KMS-11 (cell line): ENCODE measurements around the gene PASK.

ENCODE experiments used
- H2AFZ ChIP-seq: fragments of 200-600 bp; sonication (generic); 2 replicates; pipeline ENCODE4 v1.6.1; 2016; ENCODE audit warnings: antibody characterized with exemption, mixed run types, low read depth
- H3K27ac ChIP-seq: fragments of 200-600 bp; sonication (generic); 2 replicates; pipeline ENCODE4 v1.6.1; 2016; ENCODE audit warnings: mild to moderate bottlenecking, mixed run types
- H3K27me3 ChIP-seq: fragments of 200-600 bp; sonication (generic); 2 replicates; pipeline ENCODE4 v1.6.1; 2017; ENCODE audit warnings: mild to moderate bottlenecking, low read depth, mixed run types, moderate library complexity; ENCODE audit not compliant: insufficient read depth
- H3K36me3 ChIP-seq: fragments of 200-600 bp; sonication (generic); 2 replicates; pipeline ENCODE4 v1.6.1; 2017; ENCODE audit warnings: mild to moderate bottlenecking, mixed run types; ENCODE audit not compliant: insufficient read depth
- H3K4me1 ChIP-seq: fragments of 200-600 bp; sonication (generic); 2 replicates; pipeline ENCODE4 v1.6.1; 2016; ENCODE audit warnings: mild to moderate bottlenecking, low read depth, mixed run types; ENCODE audit not compliant: poor library complexity, severe bottlenecking
- H3K4me2 ChIP-seq: fragments of 200-600 bp; sonication (generic); 2 replicates; pipeline ENCODE4 v1.7.0; 2016; ENCODE audit warnings: mild to moderate bottlenecking, mixed run types
- H3K4me3 ChIP-seq: fragments of 200-600 bp; sonication (generic); IDR thresholded peaks from 2 replicates; pipeline ENCODE4 v1.6.1; 2017; ENCODE audit warnings: low read depth, low read length, mixed read lengths; ENCODE audit not compliant: insufficient read depth
- H3K79me2 ChIP-seq: fragments of 200-600 bp; sonication (generic); 2 replicates; pipeline ENCODE4 v1.6.1; 2016; ENCODE audit warnings: low read depth, mixed run types; ENCODE audit not compliant: insufficient read depth
- H3K9ac ChIP-seq: fragments of 200-600 bp; sonication (generic); 2 replicates; pipeline ENCODE4 v1.6.1; 2016; ENCODE audit warnings: mild to moderate bottlenecking, mixed run types
- H4K20me1 ChIP-seq: fragments of 200-600 bp; sonication (generic); 2 replicates; pipeline ENCODE4 v1.6.1; 2016; ENCODE audit warnings: mild to moderate bottlenecking, mixed run types; ENCODE audit not compliant: insufficient read depth
- TF ChIP-seq, protein P1 (sequence below): fragments of 200-600 bp; sonication (generic); conservative IDR thresholded peaks from 2 replicates; pipeline ENCODE4 v1.6.1; 2017; ENCODE audit warnings: low read depth, mild to moderate bottlenecking, antibody characterized with exemption, low read length, moderate library complexity, mixed read lengths

Gene PASK

DNA sequence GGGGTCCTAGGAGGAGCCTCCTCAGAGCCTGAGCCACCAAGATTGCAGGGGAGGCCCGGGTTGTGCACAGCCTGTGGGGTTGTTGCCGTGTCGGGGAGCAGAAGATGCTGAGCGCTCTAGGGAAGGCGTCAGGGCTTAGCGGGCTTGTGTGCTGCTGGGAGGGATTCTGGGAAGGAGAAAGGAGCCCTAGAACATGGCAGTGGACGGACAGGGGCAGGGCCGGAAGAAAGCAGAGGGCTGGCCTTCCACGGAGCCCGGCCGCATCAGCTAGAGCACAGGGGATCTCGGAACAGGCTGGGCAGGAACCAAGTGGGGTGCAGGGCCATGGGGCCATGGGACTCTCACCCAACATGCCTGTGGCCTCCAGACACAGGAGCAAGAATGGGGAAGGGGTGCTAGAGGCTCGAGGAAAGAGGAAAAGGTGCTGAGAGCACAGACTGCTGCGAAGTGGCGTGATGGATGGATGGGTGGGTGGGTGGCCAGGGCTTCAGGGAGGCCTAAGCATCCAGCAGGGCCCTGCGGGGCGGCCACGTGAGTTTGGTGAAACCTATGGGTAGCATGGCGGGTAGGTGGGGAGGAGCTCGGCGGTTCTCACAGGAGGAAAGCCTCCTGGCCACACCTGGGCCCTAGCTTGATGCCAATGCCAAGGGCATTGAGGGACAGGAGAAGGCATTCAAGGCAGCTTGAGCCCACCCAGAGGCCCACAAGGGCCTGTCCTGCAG, 82.9 kb downstream of the PASK start:
- Histone ChIP-seq H3K4me3 (no peak overlapping the region), H3K9ac (no peak overlapping the region), H3K4me1 (no peaks in the 10 kb centered on the region), H3K79me2 (no peaks in the 10 kb centered on the region), H3K4me2 (no peak overlapping the region), H4K20me1 (no peaks in the 10 kb centered on the region), H3K27ac (no peak overlapping the region), H3K27me3 (peaks cover 7% of the 10 kb centered on the region; the same call in 1 of the 2 replicates), H2AFZ (no peak overlapping the region), H3K36me3 (no peaks in the 10 kb centered on the region)
- TF ChIP-seq, protein P1, sequence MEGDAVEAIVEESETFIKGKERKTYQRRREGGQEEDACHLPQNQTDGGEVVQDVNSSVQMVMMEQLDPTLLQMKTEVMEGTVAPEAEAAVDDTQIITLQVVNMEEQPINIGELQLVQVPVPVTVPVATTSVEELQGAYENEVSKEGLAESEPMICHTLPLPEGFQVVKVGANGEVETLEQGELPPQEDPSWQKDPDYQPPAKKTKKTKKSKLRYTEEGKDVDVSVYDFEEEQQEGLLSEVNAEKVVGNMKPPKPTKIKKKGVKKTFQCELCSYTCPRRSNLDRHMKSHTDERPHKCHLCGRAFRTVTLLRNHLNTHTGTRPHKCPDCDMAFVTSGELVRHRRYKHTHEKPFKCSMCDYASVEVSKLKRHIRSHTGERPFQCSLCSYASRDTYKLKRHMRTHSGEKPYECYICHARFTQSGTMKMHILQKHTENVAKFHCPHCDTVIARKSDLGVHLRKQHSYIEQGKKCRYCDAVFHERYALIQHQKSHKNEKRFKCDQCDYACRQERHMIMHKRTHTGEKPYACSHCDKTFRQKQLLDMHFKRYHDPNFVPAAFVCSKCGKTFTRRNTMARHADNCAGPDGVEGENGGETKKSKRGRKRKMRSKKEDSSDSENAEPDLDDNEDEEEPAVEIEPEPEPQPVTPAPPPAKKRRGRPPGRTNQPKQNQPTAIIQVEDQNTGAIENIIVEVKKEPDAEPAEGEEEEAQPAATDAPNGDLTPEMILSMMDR, result no peak

DNA sequence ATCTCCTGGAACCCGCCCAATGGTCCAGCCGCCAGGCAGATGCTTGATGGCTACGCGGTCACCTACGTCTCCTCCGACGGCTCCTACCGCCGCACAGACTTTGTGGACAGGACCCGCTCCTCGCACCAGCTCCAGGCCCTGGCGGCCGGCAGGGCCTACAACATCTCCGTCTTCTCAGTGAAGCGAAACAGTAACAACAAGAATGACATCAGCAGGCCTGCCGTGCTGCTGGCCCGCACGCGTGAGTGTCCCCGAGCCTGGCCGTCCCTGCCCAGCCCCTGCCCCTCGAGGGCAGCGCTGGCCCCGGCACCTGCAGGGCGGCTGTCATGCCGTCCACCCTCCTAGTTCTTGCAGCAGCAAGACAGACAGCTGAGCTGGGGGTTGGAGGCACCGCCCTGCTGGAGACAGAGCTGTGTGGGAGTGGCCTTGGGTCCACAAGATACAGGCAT, 83.9 kb downstream of the PASK start:
- Histone ChIP-seq H4K20me1 (no peaks in the 10 kb centered on the region), H3K4me2 (no peak overlapping the region), H3K4me3 (no peak overlapping the region), H3K27me3 (peaks cover 8% of the 10 kb centered on the region; the same call in 1 of the 2 replicates), H3K9ac (no peak overlapping the region), H3K4me1 (no peaks in the 10 kb centered on the region), H3K79me2 (no peaks in the 10 kb centered on the region), H3K36me3 (no peaks in the 10 kb centered on the region), H3K27ac (no peak overlapping the region), H2AFZ (no peak overlapping the region)
- TF ChIP-seq, protein P1, result no peak

DNA sequence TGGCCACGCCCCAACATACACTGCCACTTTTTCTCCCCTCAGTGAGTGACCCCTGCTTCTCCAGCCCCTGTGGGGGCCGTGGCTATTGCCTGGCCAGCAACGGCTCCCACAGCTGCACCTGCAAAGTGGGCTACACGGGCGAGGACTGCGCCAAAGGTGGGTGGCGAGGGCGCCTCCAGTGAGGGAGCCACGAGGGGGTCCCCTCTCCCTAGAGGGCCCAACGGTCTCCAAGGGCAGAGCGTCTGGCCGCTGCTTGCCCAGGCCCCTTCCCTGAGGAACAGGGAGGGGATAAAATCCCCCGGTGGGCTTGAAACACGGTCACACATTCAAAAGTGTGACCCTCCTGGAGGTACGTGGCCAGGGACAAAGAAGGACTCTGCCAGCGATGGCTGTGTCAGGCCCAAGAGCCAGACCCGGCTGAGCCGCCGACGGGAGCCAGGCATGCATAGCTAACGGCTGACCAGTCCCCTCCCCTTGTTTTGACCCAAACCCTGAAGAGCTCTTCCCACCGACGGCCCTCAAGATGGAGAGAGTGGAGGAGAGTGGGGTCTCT, 84.4 kb downstream of the PASK start:
- H3K4me2 ChIP-seq, result no peak overlapping the region
- H3K27ac ChIP-seq, result no peak overlapping the region
- no peaks in the 10 kb centered on the region for H3K79me2 ChIP-seq
- H3K9ac ChIP-seq, result no peak overlapping the region
- H3K4me3 ChIP-seq, result no peak overlapping the region
- H3K36me3 ChIP-seq, result no peaks in the 10 kb centered on the region
- no peak overlapping the region for H2AFZ ChIP-seq
- H4K20me1 ChIP-seq, result no peaks in the 10 kb centered on the region
- H3K4me1 ChIP-seq, result no peaks in the 10 kb centered on the region
- TF ChIP-seq, protein P1, result no peak
- H3K27me3 ChIP-seq, result peaks cover 10% of the 10 kb centered on the region; the same call in 1 of the 2 replicates

DNA sequence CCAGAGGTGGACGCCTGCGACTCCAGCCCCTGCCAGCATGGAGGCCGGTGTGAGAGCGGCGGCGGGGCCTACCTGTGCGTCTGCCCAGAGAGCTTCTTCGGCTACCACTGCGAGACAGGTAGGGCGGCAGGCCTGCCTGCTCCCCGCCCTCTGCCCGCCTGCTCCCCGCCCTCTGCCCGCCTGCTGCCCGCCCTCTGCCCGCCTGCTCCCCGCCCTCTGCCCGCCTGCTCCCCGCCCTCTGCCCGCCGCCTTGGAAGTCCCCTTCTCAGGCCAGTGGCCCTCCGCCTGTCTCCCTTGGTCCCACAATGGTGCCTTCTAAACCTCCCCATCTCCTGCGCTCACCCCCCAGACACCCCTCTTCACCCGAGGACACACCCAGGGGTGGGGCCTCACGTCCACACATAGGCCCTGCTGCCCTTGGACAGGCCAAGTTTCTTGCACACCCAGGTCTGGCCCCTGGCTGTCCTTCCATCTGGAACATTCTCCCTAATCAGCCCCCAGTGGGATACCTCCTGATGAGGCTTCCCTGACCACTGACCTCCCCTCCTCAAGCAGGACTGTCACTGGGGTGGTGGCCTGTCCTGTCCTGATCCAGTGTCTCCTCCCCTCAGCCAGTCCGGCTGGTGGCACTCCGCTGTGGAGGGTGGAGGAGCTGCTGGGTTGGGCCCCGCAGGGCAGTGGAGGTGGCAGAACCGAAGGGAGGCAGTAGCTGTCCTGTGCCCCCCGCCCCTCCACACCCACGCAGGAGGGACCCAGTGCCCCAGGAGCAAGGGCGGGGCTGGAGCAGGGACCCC, 85.1 kb downstream of the PASK start:
- Histone ChIP-seq H3K4me2 (no peak overlapping the region), H3K4me3 (no peak overlapping the region)

More for the DNA sequence above, 85.1 kb downstream of the PASK start:
- Histone ChIP-seq H3K9ac (no peak overlapping the region), H3K4me1 (no peaks in the 10 kb centered on the region), H4K20me1 (no peaks in the 10 kb centered on the region), H3K27ac (no peak overlapping the region), H3K27me3 (peaks cover 9% of the 10 kb centered on the region; the same call in 1 of the 2 replicates), H3K79me2 (no peaks in the 10 kb centered on the region), H3K36me3 (no peaks in the 10 kb centered on the region), H2AFZ (no peak overlapping the region; the same call in 1 of the 2 replicates)
- TF ChIP-seq, protein P1, result no peak
